ENCODE data around the gene PRCP.

DNA sequence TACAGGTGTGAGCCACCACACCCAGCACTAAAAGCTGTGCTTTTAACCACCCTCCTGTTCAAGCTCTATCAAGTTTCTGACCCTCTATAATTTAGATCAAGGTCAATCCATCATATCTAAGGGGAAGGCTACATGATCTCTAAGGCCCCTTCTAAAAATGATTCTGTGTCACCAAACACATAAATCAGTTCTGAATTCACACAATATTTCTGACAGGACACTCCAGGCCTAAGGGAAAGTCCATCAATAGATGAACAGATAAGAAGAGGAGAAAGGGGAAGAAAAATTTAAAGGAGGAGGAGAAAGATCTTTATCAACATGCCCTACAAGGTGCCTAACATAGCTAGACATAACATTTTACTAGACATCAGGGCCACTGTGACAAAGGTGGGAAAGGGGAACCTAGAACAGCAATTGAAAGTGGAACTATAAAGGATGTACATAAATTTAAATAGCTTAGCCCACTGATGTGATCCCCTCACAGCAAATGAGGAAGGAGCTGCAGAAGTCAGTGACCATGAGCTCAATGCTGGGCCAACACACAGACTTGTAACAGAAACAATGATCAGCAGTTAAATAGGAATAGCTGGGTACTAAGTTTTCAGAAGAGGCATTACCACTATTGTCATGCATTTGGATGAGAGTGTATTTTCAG lies 4.7 kb downstream of the PRCP start:
- TF ChIP-seq POLR2AphosphoS5 (IDR thresholded peaks at IDR 0.05; ENCODE audit: insufficient read depth, low read depth, low read length) (no peak), EZH2 (IDR thresholded peaks at IDR 0.05; ENCODE audit: borderline replicate concordance, low read depth, low read length, severe bottlenecking) (no peak)
- TF ChIP-seq, protein P1, sequence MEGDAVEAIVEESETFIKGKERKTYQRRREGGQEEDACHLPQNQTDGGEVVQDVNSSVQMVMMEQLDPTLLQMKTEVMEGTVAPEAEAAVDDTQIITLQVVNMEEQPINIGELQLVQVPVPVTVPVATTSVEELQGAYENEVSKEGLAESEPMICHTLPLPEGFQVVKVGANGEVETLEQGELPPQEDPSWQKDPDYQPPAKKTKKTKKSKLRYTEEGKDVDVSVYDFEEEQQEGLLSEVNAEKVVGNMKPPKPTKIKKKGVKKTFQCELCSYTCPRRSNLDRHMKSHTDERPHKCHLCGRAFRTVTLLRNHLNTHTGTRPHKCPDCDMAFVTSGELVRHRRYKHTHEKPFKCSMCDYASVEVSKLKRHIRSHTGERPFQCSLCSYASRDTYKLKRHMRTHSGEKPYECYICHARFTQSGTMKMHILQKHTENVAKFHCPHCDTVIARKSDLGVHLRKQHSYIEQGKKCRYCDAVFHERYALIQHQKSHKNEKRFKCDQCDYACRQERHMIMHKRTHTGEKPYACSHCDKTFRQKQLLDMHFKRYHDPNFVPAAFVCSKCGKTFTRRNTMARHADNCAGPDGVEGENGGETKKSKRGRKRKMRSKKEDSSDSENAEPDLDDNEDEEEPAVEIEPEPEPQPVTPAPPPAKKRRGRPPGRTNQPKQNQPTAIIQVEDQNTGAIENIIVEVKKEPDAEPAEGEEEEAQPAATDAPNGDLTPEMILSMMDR (IDR thresholded peaks at IDR 0.05; ENCODE audit: extremely low read depth in 1 of 2, insufficient read depth in 1 of 2, low read depth in 1 of 2, low read length in 2 of 2), result no peak

Measured in endothelial cell of umbilical vein (primary cell).